ENCODE measurements around the gene PRICKLE1.

PRICKLE1 gene

GRCh38 chr12:42492267-42492666 is 97.3 kb downstream of the PRICKLE1 start:
- Histone ChIP-seq H3K27me3 (ENCODE audit: insufficient read depth, low read length) (no peaks in the 10 kb centered on the region), H3K4me3 (ENCODE audit: low read depth, low read length, poor library complexity, severe bottlenecking) (no peak overlapping the region)

GRCh38 chr12:42490261-42490842 is 99.2 kb downstream of the PRICKLE1 start:
- TF ChIP-seq CTCF (IDR thresholded peaks at IDR 0.05; ENCODE audit: low read length) (no peak), EZH2 (IDR thresholded peaks at IDR 0.05; ENCODE audit: borderline replicate concordance, low read length) (no peak)
- no peaks in the 10 kb centered on the region for H3K36me3 ChIP-seq (ENCODE audit: insufficient read depth, low read length)
- no peak overlapping the region for H2AFZ ChIP-seq (ENCODE audit: low read length)
- H3K79me2 ChIP-seq (ENCODE audit: insufficient read depth, low read length) = no peaks in the 10 kb centered on the region
- H3K27me3 ChIP-seq (ENCODE audit: insufficient read depth, low read length) = no peaks in the 10 kb centered on the region
- H3F3A ChIP-seq (ENCODE audit: insufficient read depth, low read length) = no peaks in the 10 kb centered on the region
- H3K27ac ChIP-seq (ENCODE audit: low read depth, low read length, poor library complexity, severe bottlenecking) = no peak overlapping the region
- H3K4me1 ChIP-seq (ENCODE audit: insufficient read depth, low read length, severe bottlenecking) = no peaks in the 10 kb centered on the region
- H3K9me3 ChIP-seq (ENCODE audit: low read length) = no peaks in the 10 kb centered on the region
- no peaks in the 10 kb centered on the region for H4K20me1 ChIP-seq (ENCODE audit: insufficient read depth, low read length)
- no peak overlapping the region for H3K4me2 ChIP-seq (ENCODE audit: low read length)
- H3K4me3 ChIP-seq (ENCODE audit: low read depth, low read length, poor library complexity, severe bottlenecking) = no peak overlapping the region
- no peak overlapping the region for H3K9ac ChIP-seq (ENCODE audit: low read length)
- no peaks in the 10 kb centered on the region for H3K9me2 ChIP-seq (ENCODE audit: low read depth, low read length)

More at GRCh38 chr12:42492267-42492666, 97.3 kb downstream of the PRICKLE1 start:
- no peaks in the 10 kb centered on the region for H3K79me2 ChIP-seq (ENCODE audit: insufficient read depth, low read length)
- H3K9ac ChIP-seq (ENCODE audit: low read length) = no peak overlapping the region
- no peak overlapping the region for H3K27ac ChIP-seq (ENCODE audit: low read depth, low read length, poor library complexity, severe bottlenecking)
- no peak overlapping the region for H3K4me2 ChIP-seq (ENCODE audit: low read length)
- H3K9me3 ChIP-seq (ENCODE audit: low read length) = no peaks in the 10 kb centered on the region
- H3K36me3 ChIP-seq (ENCODE audit: insufficient read depth, low read length) = no peaks in the 10 kb centered on the region
- H4K20me1 ChIP-seq (ENCODE audit: insufficient read depth, low read length) = no peaks in the 10 kb centered on the region
- H2AFZ ChIP-seq (ENCODE audit: low read length) = no peak overlapping the region
- H3K4me1 ChIP-seq (ENCODE audit: insufficient read depth, low read length, severe bottlenecking) = no peaks in the 10 kb centered on the region
- H3F3A ChIP-seq (ENCODE audit: insufficient read depth, low read length) = no peaks in the 10 kb centered on the region
- TF ChIP-seq EZH2 (IDR thresholded peaks at IDR 0.05; ENCODE audit: borderline replicate concordance, low read length) (no peak), CTCF (IDR thresholded peaks at IDR 0.05; ENCODE audit: low read length) (no peak)
- no peaks in the 10 kb centered on the region for H3K9me2 ChIP-seq (ENCODE audit: low read depth, low read length)

GRCh38 chr12:42486407-42486806 is 103.1 kb downstream of the PRICKLE1 start:
- Histone ChIP-seq H4K20me1 (ENCODE audit: insufficient read depth, low read length) (no peaks in the 10 kb centered on the region), H3K4me1 (ENCODE audit: insufficient read depth, low read length, severe bottlenecking) (peaks cover 18% of the 10 kb centered on the region), H3K27me3 (ENCODE audit: insufficient read depth, low read length) (no peaks in the 10 kb centered on the region), H3K4me3 (ENCODE audit: low read depth, low read length, poor library complexity, severe bottlenecking) (no peak overlapping the region), H3K9me2 (ENCODE audit: low read depth, low read length) (no peaks in the 10 kb centered on the region), H3K36me3 (ENCODE audit: insufficient read depth, low read length) (no peaks in the 10 kb centered on the region), H3F3A (ENCODE audit: insufficient read depth, low read length) (no peaks in the 10 kb centered on the region), H2AFZ (ENCODE audit: low read length) (no peak overlapping the region), H3K79me2 (ENCODE audit: insufficient read depth, low read length) (no peaks in the 10 kb centered on the region), H3K9me3 (ENCODE audit: low read length) (no peaks in the 10 kb centered on the region), H3K4me2 (ENCODE audit: low read length) (no peak overlapping the region), H3K27ac (ENCODE audit: low read depth, low read length, poor library complexity, severe bottlenecking) (no peak overlapping the region), H3K9ac (ENCODE audit: low read length) (no peak overlapping the region)
- TF ChIP-seq CTCF (IDR thresholded peaks at IDR 0.05; ENCODE audit: low read length) = no peak

All from OCI-LY1 (cell line).